HG02938 (cell line): Measurements from ENCODE around the gene CDC42EP3.

Experiments used
- ATAC-seq: cut with Tn5 transposase; IDR thresholded peaks from one replicate; pipeline ENCODE4 v1.9.1; 2021; ENCODE audit warnings: mild to moderate bottlenecking, moderate library complexity; ENCODE audit not compliant: unreplicated experiment

Gene CDC42EP3

GRCh38 chr2:37637190-37637860 lies 34.1 kb downstream of the CDC42EP3 start:
- no peak for ATAC-seq

DNA sequence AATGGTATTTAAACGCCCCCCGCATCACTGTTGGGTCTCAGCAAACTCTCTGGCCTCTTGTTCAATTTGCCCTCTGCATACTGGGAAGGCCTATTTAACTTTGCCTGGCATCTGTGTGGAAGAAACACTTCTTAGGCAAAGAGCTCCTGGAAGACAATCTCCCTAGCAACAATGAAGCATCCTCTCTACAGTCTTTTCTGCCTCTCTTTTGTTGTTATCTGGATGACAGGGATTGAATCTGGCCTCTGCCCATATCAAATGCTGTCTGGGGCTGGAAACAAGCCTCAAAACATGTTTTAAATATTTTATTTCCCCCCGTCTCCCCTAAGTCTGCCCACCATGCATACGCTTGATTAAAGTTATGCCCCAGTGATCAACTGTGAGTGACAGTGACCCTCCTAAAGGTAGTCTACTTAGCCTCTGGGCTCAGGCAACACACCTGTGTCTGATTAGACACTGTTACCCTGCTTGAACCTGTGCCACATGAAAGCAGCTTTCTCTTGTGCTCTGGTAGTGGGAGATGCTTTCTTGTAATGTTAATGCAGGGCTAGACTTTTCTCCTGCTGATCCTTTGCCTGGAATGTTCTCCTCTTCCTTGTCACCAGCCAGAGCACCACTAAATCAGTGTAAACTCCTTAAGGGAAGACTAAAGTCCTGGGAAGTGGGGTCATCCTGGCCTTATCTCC lies 34.9 kb downstream of the CDC42EP3 start:
- no peak for ATAC-seq

DNA sequence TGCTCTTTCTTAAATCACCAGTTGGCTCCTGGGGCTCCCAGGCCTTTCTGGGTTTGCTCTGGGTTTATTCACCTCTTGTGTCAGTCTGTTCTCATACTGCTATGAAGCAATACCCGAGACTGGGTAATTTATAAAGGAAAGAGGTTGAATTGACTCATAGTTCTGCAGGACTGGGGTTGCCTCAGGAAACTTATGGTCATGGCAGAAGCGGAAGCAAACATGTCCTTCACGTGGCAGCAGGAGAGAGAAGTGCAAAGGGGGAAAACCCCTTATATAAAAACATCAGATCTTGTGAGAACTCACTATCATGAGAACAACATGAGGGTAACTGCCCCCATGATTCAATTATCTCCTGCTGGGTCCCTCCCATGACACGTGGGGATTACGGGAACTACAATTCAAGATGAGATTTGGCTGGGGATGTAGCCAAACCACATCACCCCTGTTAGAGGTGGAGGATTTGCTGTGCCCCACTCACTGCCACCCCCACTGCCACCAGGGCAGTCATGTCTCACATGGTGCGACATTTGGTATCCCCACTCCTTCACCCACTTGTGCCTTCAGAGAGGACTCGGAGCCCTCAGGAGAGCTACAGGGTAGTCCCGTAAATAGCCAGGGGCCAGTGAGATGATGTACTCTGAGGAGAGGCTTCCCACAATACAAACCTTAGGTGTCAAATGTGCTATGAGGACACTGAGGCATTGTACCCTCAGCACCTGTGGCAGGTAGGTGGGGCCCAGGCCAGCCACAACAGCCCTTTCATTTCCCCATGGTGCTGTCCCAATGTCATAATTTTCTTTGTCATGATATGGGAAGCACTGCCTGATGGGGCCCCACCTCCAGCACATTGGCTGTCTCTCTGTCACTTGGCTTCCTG lies 35.7 kb downstream of the CDC42EP3 start:
- peak; percentile 80 for ATAC-seq

DNA sequence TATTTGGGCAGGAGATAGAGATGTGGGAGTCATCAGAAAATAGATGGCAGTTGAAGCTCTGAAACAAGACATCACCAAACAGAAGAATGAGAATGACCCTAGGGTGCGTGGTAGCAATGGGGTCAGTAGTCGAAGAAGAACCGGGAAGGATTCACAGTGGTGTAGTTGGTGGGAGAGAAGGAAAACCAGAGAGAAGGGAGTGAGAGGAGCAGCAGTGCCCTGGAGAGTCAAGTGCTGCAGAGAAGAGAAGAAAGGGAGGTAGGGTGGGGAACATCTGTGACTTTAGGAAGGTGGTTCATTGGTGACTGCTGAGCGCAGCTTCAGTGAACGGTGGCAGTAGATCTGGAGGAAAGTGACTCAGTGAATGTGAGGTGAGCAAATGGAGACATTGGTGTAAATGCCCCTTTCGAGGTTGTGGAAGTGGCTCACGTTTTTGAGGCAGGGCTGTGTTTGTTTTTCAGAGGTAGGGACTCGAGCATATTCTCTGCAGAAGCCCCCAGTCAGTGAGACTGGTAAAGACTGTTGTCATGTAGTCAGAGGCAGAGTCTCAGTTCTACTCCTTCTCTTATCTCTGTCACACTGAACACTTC lies 36.4 kb downstream of the CDC42EP3 start:
- no peak for ATAC-seq

DNA sequence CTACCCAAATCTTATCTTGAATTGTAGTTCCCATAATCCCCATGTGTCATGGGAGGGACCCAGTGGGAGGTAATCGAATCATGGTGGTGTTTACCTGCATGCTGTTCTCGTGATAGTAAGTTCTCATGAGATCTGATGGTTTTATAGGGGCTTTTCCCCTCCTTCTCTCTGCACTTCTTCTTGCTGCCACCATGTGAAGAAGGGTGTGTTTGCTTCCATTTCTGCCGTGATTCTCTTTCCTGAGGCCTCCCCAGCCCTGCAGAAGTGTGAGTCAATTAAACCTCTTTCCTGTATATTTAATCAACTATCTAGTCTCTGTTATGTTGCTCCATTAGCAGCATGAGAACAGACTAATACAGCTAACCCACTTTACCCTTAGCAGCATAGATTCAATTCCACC lies 37.6 kb downstream of the CDC42EP3 start:
- no peak for ATAC-seq

DNA sequence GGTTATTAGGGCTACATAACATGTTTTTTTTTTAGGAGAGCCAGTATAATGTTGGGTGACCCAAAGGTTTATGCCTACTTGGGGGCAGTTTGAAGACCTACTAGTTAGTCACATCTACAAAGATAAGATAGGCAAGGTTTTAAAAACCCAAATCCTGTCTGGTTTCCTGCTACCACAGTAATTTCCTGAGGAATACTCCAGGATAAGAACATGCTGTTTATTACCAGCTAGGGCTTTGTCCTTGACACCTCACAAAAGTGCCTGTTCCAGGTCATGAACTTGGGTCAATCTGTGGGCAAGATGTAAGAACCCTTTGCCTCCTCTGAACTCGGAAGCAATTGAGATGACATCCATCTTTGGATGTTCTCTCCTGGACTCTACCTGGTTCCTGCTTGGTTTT lies 38.2 kb downstream of the CDC42EP3 start:
- no peak for ATAC-seq

DNA sequence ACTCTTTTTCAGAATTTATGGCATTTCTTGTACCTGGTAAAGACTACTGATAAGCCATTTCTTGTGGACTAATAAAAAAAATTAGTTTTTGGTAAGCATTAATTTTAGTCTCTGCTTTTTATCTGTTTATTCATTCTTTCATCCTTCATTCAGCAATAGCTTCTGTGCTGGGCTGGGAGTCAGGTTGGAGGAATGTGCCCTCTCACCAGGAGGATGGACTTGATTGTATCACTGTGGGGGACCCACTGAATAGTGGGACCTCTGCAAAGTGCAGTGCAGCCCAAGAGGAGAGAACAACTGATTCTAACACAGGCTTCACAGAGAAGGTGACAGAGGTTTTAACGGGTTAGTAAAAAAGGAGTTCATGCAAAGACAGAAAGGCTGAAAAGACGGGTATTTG lies 39.1 kb downstream of the CDC42EP3 start:
- ATAC-seq = no peak

- ATAC-seq = no peak
Observed at GRCh38 chr2:37631698-37632097, 39.7 kb downstream of the CDC42EP3 start.

DNA sequence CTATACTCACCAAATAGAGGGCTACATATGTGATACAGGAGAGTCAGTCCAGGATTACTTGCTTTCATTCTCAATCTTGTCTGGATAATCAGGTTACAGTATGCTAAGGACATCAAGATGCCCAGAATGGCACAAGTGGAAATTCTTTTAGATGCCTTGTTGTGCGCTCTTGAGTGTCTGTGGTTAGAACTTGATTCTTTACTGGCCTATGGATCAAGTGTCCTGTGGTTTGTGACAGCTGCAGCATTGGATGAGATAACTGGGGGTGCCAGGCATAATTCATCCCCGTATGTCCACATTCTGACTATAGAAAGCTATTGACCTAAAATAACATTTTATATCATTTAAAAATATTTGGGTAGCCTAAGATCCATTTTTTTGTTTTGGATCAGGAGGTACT lies 40.1 kb downstream of the CDC42EP3 start:
- ATAC-seq = no peak

DNA sequence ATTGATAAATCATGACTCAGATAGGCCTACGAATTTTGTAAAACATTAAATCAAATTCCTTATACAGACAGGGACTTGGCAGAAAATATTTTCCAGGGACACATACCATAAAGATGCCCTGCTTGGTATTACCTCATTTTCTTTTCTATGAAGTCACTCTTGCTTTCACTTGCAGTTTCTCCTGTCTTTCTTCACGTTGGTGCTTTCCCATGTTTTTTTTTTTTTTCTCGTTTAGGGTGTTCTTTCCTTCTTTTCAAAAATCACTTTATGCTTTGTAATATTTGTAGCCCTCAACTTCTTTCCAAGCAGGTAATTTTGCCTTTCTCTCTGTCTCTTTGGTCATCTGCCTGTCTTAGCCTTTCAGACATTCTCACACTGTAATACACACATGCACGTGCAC lies 40.7 kb downstream of the CDC42EP3 start:
- no peak for ATAC-seq

DNA sequence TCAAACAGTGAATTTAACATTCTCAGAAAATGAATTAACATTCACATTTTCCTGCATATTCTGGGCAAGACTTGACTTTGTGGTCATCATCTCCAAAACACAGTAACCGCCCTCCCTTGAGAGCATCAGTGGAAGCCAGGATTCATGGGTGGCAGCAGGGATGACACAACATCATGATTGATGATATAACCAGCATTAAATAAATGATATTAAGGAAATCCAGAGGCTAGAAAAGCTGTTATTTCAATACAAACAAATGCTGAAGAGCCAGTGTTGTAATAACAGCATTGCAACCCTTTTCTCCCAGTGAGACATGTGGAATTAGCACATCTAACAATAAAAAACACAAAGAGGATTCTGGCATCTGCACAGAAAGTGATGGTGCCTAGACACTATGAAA lies 41.1 kb downstream of the CDC42EP3 start:
- ATAC-seq = no peak

DNA sequence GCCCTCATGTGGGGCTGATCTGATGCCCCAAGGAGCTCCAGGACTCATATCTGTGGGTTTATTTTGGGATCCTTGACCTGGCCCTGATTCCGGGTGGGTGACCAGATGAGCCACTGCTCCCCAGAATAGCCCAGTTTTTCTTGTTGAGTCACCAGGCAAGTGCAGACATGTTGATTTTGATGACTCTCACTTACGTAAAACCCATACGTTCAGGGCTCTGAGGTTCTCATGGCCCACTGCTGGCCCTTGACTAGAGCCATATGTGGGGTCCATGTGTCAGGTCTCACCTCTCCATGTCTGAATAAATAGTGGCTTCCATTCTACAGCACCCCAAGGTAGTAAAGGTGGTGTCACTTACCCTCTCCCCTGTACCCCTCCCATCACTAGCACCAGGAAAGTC lies 41.9 kb downstream of the CDC42EP3 start:
- ATAC-seq = no peak

GRCh38 chr2:37627710-37628109 lies 43.7 kb downstream of the CDC42EP3 start:
- no peak for ATAC-seq

DNA sequence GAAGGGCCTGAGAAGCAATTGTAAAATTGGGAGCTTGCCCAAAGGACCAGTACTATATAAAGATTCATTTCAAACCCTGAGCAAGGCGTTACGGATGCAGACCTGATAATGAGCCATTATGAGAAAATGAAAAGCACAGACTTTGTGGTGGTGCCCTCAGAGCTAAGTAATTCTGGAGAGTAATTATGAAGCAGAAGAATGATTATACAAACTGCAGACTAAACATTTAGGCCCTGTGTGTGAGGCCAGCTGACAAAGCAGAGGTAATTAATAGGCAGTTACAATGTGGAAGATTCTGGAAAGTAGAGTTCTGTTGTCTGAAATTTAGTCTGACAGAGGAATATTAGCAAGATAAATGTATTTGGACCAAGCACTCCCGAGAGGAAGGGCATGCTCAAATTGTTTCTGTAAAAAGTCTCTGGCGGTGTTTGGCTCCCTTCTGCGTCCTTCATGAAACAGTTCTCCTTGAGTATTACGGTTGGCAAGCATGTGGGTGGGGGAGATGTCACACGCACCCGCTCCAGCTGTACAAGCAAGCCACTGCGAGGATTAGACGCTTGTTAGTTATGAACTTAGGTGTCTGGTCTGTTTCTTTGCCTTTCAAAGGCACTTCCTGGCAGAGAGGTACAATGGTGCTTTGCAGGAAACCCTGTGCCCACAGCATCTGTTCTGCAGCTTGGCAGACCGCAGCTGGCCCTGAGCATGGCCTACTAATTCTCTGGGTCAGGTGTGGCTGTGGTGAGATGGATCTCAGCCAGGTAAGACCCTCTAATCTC lies 45.5 kb downstream of the CDC42EP3 start:
- no peak for ATAC-seq

DNA sequence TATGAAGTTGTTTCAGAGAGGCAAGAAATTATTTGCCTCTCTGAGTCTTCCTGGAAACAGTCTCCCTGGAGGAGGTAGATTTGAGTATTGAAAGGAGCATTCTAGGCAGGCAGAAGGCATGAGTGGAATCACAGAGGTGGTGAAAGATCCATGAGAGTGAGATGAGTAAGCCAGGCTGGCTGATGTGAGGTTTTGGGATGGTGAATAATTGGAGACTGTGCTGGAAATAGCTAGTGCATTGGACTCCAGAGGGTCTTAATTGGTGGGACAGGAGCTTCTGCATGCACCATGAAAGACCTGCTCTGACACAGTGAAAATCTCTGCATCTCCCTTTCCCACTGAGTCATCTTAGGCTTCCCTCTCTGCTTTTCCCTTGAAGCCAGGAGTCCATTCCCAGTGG lies 46.3 kb downstream of the CDC42EP3 start:
- ATAC-seq = no peak

GRCh38 chr2:37623971-37624900 lies 47.2 kb downstream of the CDC42EP3 start:
- peak; percentile 82 for ATAC-seq

DNA sequence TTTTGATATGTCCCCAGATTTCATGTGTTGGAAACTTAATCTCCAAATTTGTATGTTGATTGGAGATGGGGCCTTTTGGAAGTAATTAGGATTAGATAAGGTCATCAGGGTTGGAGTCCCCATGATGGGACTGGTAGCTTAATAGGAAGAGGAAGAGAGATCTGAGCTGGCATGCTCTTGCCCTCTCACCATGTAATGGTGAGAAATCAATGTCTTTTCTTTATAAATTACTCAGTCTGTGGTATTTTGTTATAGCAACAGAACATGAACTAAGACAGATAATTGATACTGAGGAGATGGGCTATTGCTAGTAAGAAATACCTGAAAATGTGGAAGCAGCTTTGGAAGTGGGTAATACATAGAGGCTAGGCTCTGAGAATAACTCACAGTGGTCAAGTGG lies 48.0 kb downstream of the CDC42EP3 start:
- no peak for ATAC-seq

GRCh38 chr2:37622450-37623100 lies 48.9 kb downstream of the CDC42EP3 start:
- no peak for ATAC-seq

GRCh38 chr2:37621199-37621598 lies 50.2 kb downstream of the CDC42EP3 start:
- no peak for ATAC-seq
